RPMI7951 (cell line): ENCODE results near the gene KRTAP4-1. TPM values are rescaled to one million over a fixed set of nuclear protein-coding genes. Genes with fewer than 3 reads are reported as not detected.

ENCODE experiments used
- total RNA-seq: library from RNA; depleted of rRNA; stranded (reverse); fragments of >200 nt; shearing (Covaris generic); gene quantifications from 2 replicates; pipeline ENCODE4 v1.2.3, GENCODE V29; 2014; rRNA removed

KRTAP4-1 gene
- total RNA-seq, 1 experiment from 2014 or later = not detected

Other genes with a start within 250 kb of the KRTAP4-1 start
- 0.20 TPM in 1 of 2 replicates, not detected in the other for gene KRT23, start 247.3 kb downstream of the KRTAP4-1 start, total RNA-seq
- 0.24 TPM in 1 of 2 replicates, not detected in the other for gene KRT39, start 218.0 kb downstream of the KRTAP4-1 start, total RNA-seq
- gene KRT40, start 200.6 kb downstream of the KRTAP4-1 start, total RNA-seq = not detected in 2 replicates
- not detected in 2 replicates for gene KRTAP3-3, start 190.7 kb downstream of the KRTAP4-1 start, total RNA-seq
- gene KRTAP3-2, start 185.0 kb downstream of the KRTAP4-1 start, total RNA-seq = not detected in 2 replicates
- gene KRTAP3-1, start 175.8 kb downstream of the KRTAP4-1 start, total RNA-seq = not detected in 2 replicates
- not detected in 2 replicates for gene KRTAP1-5, start 157.7 kb downstream of the KRTAP4-1 start, total RNA-seq
- not detected in 2 replicates for gene KRTAP1-4, start 154.7 kb downstream of the KRTAP4-1 start, total RNA-seq
- gene KRTAP1-3, start 150.0 kb downstream of the KRTAP4-1 start, total RNA-seq = not detected in 2 replicates
- gene KRTAP1-1, start 143.5 kb downstream of the KRTAP4-1 start, total RNA-seq = not detected in 2 replicates
- 0.48 TPM in 1 of 2 replicates, not detected in the other for gene KRTAP2-1, start 137.6 kb downstream of the KRTAP4-1 start, total RNA-seq
- gene KRTAP2-2, start 129.7 kb downstream of the KRTAP4-1 start, total RNA-seq = not detected in 2 replicates
- gene KRTAP2-3, start 124.8 kb downstream of the KRTAP4-1 start, total RNA-seq = not detected in 2 replicates
- not detected in 2 replicates for gene KRTAP2-4, start 119.0 kb downstream of the KRTAP4-1 start, total RNA-seq
- gene KRTAP4-7, start 100.8 kb downstream of the KRTAP4-1 start, total RNA-seq = not detected in 2 replicates
- not detected in 2 replicates for gene KRTAP4-8, start 86.8 kb downstream of the KRTAP4-1 start, total RNA-seq
- gene KRTAP4-16, start 82.7 kb downstream of the KRTAP4-1 start, total RNA-seq = not detected in 2 replicates
- gene KRTAP4-9, start 79.5 kb downstream of the KRTAP4-1 start, total RNA-seq = not detected in 2 replicates
- not detected in 2 replicates for gene KRTAP4-11, start 66.5 kb downstream of the KRTAP4-1 start, total RNA-seq
- not detected in 2 replicates for gene KRTAP4-12, start 60.7 kb downstream of the KRTAP4-1 start, total RNA-seq
- not detected in 2 replicates for gene KRTAP4-6, start 44.4 kb downstream of the KRTAP4-1 start, total RNA-seq
- gene KRTAP4-5, start 35.1 kb downstream of the KRTAP4-1 start, total RNA-seq = not detected in 2 replicates
- not detected in 2 replicates for gene KRTAP4-4, start 24.2 kb downstream of the KRTAP4-1 start, total RNA-seq
- gene KRTAP4-3, start 16.7 kb downstream of the KRTAP4-1 start, total RNA-seq = not detected in 2 replicates
- gene KRTAP4-2, start 6.7 kb downstream of the KRTAP4-1 start, total RNA-seq = not detected in 2 replicates
- not detected in 2 replicates for gene KRTAP9-1, start 5.0 kb upstream of the KRTAP4-1 start, total RNA-seq
- gene KRTAP9-2, start 41.7 kb upstream of the KRTAP4-1 start, total RNA-seq = not detected in 2 replicates
- not detected in 2 replicates for gene KRTAP9-3, start 47.5 kb upstream of the KRTAP4-1 start, total RNA-seq
- gene KRTAP9-8, start 53.1 kb upstream of the KRTAP4-1 start, total RNA-seq = not detected in 2 replicates
- not detected in 2 replicates for gene KRTAP9-4, start 64.8 kb upstream of the KRTAP4-1 start, total RNA-seq
- gene KRTAP9-9, start 70.5 kb upstream of the KRTAP4-1 start, total RNA-seq = not detected in 2 replicates
- not detected in 2 replicates for gene KRTAP9-6, start 80.5 kb upstream of the KRTAP4-1 start, total RNA-seq
- gene KRTAP9-7, start 90.8 kb upstream of the KRTAP4-1 start, total RNA-seq = not detected in 2 replicates
- gene KRTAP29-1, start 117.9 kb upstream of the KRTAP4-1 start, total RNA-seq = not detected in 2 replicates
- gene KRTAP16-1, start 124.4 kb upstream of the KRTAP4-1 start, total RNA-seq = not detected in 2 replicates
- gene KRTAP17-1, start 130.8 kb upstream of the KRTAP4-1 start, total RNA-seq = not detected in 2 replicates
- gene KRT33A, start 165.9 kb upstream of the KRTAP4-1 start, total RNA-seq = not detected in 2 replicates
- gene KRT33B, start 184.9 kb upstream of the KRTAP4-1 start, total RNA-seq = 0.24 TPM in 1 of 2 replicates, not detected in the other
- gene KRT34, start 197.4 kb upstream of the KRTAP4-1 start, total RNA-seq = not detected in 2 replicates
- not detected in 2 replicates for gene KRT31, start 212.7 kb upstream of the KRTAP4-1 start, total RNA-seq
- gene KRT37, start 239.7 kb upstream of the KRTAP4-1 start, total RNA-seq = not detected in 2 replicates